GM19328 (cell line): ENCODE measurements around the gene TNFRSF1A.
"Not testable (repeated sequence)": the region's sequence is repeated elsewhere in the genome, so short reads cannot be mapped to it uniquely, and the experiment has no call there.

Experiments
- ATAC-seq: cut with Tn5 transposase; IDR thresholded peaks from one replicate; pipeline ENCODE4 v1.9.1; 2021; ENCODE audit warnings: mild to moderate bottlenecking, moderate library complexity; ENCODE audit not compliant: unreplicated experiment

Gene TNFRSF1A

DNA sequence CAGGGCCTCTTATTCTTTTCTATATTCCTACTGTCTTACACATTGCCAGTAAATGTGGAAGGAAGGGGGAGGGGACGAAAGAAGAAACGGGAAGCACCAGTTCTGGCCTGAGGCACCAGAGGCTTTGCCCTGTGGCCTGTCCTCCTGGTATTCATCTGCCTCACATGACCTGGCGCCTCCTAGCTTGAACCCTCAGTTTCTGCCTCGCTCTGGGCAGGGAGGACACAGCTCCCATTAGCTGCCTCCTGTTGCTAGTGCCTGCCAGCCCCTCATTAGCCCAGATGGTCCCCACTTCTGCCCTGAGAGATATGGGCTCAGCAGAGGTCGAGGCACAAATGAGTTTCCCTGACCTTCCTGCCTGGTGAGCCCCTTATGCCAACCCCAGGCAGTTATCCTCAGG, 34.3 kb downstream of the TNFRSF1A start:
- no peak for ATAC-seq

DNA sequence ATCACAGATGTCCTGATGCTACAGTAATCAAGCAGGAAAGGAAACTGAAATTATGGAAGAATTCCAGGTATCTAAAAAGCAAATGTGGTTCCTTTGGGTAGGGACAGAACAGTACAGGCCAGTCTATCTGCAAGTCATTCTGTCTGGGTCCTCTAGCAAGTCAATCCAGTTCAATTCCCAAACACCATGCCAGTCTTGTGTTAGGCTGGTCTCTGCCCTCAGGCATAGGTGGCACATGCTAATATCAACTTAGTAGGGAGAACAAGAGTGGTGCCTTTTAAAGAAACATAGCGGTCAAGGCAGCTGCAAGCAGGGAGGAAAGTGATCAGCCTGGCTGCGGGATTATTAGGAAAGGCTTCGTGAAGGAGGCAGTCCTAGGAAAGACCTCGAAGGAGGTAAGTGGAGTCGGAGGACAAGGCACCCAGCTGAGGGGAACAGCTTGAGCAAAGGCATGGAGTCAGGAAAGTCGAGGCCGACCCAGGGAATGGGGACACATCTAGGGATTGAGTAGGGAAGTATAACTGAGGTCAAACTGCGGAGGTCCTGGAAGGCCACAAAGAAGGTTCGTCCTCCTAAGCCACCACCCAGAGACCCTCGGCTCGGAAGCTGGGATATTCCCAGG, 35.2 kb downstream of the TNFRSF1A start:
- ATAC-seq, result no peak

DNA sequence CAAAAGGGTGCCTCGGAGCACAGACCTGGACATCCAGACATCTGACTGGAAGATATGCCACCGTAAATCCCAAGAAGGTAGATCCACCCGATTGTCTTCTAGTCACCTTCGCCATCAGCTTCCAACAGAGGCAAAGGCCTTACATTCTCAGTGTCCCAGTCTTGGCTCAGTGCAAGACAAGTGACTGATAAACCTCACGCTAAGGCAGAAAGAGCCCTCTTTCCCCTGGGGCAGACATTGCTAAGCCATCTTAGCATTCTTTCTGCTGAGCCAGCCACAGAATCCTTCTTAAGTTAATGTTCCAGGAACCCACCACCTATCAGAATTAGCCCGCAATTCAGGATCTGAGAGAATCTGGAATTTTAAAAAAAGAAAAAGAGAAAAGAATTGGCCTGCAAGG, 35.7 kb downstream of the TNFRSF1A start:
- ATAC-seq, result no peak

DNA sequence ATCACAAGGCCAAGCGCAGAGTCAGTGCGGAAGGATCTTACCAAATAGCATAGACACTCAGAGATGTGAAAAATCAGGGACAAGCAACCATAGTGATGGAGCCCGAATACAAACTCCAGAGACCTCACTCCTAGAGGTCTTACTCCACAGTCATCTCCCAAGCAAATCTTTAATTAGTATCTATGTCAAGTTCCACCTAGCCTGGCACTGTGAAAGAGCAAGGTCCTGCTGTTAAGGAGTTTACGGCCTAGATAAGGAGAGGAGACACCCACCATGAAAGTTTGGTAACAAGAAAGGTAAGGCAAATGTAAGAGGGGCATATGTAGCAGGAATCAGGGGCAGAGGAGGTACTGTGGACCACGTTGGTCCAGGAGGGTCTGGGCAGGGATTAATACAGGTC, 38.8 kb downstream of the TNFRSF1A start:
- ATAC-seq, result no peak

DNA sequence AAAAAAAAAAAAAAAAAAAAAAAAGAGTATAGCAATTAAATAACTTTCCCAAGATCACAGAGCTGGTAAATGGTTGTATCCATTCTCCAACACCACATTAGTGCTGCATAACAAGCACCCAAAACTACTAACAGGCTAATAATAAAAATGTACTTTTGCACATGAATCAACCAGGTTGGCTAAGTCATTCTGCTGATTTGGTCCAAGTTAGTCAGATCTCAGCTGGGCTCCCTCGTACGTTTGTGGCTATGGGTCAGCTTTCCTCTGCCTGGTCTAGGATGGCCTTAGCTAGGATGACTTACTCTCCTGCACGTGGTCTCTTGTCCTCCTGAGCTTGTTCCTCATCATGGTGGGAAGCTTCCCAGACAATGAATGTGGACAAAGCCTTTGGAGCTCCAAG, 39.3 kb downstream of the TNFRSF1A start:
- no peak for ATAC-seq

DNA sequence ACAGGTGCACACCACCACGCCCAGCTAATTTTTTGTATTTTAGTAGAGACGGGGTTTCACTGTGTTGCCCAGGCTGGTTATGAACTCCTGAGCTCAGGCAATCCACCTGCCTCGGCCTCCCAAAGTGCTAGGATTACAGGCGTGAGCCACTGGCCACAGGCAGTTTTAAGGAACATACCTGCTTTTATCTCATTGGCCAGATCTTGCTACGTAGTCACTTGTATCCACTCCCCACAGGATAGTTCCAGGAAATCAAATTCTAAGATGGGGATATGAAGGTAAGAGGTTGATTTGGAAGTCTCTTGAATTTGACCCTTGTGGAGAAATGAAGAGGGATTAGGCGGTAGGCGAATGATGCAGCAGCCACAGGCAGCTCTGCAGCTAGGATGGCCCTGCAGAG, 40.2 kb downstream of the TNFRSF1A start:
- no peak for ATAC-seq

DNA sequence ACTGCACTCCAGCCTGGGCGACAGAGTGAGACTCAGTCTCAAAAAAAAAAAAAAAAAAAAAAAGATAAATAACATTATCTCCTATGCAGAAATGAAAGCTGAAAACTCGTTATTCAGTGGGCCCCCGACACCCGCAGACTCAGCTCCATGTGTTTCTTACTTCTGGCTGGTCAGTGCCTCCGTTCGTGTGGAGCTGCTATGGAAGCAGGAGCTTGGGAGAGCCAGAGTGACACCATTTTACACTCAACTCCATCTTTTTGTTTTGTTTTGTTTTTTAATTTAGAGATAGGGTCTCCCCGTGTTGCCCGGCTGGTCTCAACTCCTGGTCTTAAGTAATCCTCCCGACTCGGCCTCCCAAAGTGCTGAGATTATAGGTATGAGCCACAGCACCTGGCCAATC, 44.7 kb downstream of the TNFRSF1A start:
- no peak for ATAC-seq

DNA sequence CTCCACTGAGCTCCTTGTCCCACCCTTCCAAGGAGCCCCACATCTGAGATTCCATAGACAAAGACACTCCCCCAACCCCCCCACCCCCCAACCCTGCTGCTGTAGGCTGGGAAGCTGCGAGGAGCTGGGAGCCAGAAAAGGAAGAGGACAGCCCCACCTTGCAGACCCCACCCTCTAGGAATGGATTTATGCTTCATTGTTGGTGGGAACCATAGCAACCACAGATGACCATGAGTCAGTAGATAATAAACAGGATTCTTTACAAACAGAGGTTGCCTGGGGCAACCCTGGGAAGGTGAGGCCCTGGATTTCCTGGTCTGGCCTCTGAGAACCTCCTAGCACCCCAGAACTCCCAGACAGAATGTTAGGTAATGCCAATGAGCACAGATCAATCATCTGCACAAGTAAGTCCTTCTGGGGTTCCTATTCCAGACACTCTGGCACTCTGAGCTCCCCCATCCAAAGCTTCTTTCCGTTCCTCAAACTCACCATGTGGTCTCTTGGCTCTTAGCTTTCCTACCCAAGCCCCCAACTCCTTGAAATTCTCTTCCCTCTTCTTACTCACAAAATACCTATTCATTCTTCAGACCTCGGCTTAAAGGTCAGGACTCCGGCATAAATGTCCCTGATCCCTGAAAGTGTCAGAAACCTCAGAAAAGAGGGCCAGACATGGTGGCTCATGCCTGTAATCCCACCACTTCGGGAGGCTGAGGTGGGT, 46.6 kb downstream of the TNFRSF1A start:
- ATAC-seq, result no peak

DNA sequence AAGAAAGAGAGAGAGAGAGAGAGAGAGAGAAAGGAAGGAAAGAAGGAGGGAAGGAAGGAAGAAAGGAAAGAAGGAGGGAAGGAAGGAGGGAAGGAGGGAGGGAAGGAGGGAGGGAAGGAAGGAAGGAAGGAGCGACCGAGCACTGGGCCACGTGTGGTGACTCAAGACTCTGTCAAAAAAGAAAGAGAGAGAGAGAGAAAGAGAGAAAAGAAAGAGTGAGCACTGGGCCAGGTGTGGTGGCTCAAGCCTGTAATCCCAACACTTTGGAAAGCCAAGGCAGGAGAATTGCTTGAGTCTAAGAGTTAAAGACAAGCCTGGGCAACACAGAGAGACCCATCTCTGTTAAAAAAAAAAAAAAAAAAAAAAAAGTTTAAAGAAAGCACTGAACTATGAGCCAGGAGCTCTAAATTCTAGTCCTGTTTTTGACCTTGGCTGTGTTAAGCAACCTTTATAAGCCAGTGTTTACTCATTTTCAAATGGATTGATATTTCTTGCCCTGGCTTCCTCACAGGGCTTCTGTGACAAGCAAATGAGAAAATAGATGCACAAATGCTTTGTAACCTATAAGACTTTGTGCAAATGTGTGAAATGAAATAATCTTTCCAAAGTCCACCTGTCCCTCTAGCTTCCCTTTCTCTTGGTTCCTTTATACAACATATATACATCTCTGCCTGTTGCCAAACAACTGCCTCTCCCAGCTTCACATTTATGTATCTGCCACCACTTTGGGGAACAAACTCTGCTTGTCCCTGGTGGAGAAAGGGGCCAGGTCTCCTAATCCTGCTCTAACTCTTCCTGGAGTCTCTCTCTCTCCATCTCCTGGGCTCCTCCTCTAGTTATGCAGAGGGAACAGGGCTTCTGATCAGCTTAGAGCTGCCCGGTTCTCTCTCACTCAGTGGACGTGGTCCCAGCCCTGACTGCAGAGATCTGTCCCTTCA, 47.5 kb downstream of the TNFRSF1A start:
- ATAC-seq, result no peak

DNA sequence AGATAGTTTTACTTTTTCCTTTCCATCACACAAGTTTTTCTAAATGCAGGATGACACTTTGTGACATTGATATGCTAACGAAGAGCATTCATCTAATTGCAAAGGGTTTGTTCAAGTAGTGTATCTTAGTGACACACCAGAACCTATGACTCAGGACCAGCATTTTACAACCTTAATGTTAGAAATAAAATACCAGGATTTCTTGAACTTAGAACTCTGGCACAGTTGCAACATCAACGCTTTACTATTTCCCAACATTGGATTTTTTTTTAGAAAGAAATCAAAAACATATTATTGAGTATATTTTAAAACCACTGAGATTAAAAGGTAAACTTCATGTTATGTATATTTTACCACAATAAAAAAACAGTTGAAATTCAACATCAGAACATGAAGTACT, 49.3 kb downstream of the TNFRSF1A start:
- ATAC-seq, result no peak

DNA sequence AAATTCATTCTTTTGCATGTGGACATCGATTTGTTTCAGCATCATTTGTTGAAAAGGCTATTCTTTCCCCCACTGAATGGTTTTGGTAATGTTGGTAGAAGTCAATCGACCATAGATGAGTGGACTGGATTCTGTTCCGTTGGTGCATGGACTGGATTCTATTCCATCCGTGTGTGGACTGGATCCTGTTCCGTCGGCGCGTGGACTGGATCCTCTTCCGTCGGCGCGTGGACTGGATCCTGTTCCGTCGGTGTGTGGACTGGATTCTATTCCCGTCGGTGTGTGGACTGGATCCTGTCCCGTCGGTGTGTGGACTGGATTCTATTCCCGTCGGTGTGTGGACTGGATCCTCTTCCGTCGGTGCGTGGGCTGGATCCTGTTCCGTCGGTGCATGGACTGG, 52.0 kb downstream of the TNFRSF1A start:
- not testable (repeated sequence) for ATAC-seq

DNA sequence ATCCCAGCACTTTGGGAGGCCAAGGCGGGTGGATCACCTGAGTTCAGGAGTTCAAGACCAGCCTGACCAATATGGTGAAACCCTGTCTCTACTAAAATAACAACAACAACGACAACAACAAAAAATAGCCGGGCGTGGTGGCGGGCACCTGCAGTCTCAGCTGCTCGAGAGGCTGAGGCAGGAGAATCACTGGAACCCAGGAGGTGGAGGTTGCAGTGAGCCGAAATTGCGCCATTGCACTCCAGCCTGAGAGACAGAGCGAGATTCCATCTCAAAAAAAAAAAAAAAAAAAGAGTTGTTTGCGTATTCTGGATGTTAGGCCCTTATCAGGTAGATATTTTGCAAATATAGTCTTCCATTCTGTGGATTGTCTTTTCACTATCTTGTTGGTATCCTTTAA, 52.8 kb downstream of the TNFRSF1A start:
- not testable (repeated sequence) for ATAC-seq

DNA sequence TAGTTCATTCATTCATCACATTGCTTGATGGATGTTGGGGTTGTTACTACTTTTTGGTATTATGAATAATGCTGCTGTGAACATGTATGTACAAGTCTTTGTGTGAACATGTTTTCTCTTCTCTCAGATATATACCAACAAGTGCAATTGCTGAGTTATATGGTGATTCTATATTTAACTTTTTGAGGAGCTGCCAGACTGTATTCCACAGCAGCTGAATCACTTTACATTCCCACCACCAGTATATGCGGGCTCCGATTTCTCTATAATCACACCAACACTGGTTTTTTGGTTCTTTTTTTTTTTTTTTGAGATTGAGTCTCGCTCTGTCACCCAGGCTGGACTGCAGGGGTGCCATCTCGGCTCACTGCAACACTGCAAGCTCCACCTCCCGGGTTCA, 53.6 kb downstream of the TNFRSF1A start:
- ATAC-seq, result no peak

DNA sequence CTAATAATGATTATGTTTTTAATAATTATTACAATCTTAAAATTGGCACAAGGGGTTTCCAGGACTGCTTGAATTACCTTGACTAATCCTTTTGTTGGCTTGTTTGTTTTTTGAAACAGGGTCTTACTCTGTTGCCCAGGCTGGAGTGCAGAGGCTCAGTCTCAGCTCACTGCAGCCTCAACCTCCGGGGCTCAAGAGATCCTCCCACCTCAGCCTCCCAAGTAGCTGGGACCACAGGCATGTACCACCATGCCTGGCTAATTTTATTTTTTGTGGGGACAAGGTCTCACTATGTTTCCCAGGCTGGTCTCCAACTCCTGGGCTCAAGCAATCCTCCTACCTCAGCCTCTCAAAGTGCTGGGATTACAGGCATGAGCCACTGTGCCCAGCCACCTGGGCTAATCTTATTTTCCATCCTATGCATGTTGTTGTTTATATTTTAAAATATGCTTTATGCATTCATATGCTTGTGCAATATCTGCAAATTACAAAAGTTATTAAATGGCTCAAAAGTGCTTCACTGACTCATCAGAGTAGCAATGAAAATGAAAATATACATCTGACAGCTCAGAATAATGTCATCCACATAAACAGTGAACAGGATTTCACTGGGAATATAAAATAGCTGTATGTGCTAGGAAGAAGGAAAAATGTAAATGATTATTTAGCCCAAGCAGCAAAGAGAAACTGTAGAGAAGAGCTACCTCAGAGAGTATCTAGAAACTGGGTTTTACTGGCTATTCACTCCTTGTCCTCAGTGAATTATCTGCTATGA, 56.2 kb downstream of the TNFRSF1A start:
- ATAC-seq, result no peak

DNA sequence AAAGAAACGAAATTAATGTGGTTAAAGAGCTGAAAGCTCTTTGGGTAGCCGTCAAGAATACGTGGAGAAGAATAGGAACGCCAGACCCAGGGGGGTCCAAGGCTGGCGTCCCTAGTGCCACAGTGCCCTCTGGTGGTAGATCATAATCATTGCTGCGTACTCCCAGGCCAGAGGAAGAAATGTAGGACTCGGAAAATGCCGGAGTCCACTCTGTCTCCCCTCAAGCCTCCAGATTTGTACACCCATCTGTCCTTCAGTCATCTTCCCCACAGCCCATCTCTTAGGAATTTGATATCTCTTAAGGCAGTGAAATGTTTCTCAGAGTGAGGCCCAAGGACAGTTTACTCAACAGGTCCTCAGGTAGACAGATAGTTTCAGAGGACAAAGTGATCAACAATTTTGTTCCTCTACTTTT, 56.8 kb downstream of the TNFRSF1A start:
- no peak for ATAC-seq

DNA sequence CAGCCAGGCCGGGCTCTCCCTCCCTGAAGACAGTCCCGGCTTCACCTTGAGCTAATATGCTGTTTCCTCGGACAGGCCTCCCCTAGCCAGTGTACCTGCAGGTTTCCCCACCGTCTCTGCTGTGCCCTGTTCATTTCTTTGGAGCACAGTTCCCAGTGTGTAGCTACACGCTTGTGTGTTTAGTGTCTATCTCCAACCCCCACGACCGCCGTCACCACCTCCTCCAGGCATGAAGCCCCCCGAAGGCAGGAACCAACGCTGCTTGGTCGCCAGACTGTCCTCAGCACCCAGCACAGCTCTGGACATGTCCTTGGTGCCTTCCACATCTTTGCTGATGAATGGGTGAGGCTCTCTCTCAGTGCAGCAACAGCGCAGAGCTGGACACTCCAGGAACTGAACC, 57.6 kb downstream of the TNFRSF1A start:
- no peak for ATAC-seq

DNA sequence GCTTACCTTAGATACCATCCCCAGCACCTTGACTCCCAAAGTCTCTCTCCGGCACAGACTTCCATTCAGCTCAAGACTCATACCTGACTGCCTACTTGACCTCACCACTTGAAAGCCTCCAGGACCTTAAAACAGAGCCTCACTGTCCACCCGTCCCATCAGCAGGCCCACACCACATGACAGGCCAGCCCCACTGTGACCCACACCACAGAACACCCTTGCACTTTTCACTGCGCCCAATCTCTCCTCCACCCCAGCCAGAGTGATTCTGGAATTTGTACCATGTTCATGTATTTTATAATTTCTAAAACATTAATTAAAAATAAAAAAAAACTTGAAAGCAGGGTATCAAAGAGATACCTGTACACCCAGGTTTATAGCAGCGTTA, 59.4 kb downstream of the TNFRSF1A start:
- ATAC-seq, result no peak

DNA sequence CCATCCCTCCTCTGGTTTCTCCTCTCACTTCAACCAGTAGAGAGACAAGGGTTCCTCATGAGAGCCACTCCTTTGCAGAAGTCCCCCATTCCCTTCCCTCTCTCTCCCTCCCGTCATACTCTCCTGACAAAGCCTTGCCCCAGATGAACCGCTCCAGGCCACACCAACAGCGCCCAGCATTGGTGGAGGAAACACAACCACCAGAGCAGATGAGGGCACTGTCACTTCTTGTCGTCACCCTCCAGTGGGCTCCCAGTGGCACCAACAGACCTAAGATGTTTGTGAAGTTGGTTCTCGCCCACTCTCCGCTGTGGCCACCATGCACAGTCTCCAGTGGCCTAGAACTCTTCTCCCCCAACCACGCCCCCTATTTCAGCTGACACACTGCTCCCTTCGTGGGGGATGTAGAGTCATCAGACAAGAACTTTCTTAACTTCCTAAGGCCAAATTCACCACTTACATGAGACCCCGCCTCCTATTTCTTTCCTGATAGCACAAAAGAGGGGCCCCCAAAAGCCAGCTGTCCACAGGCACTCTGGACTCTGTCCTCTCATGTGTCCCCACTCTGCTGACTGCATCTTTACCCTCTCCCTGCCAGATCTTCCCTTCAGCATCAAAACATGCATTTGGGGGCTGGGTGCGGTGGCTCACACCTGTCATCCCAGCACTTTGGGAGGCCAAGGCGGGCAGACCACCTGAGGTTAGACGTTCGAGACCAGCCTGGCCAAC, 60.6 kb downstream of the TNFRSF1A start:
- no peak for ATAC-seq

DNA sequence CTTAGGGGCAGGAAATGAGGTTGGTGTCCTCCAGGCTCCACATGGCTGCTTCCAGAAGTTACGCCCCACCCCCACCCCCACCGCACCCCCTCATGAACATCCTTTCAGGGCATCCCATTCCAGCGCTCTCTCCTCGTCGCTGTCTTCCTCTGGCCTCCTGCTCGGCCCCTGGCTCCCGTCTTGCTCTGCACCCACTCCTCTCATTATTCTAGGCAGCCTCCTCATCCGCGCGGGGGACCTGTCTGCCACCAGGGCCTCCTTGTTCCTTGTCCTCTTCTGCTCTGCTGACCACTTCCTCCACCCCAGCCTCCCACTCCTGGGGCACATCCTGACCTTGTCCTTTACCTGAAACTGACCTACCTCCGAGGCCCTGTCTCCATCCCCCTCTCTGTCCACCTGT, 61.2 kb downstream of the TNFRSF1A start:
- ATAC-seq, result no peak

DNA sequence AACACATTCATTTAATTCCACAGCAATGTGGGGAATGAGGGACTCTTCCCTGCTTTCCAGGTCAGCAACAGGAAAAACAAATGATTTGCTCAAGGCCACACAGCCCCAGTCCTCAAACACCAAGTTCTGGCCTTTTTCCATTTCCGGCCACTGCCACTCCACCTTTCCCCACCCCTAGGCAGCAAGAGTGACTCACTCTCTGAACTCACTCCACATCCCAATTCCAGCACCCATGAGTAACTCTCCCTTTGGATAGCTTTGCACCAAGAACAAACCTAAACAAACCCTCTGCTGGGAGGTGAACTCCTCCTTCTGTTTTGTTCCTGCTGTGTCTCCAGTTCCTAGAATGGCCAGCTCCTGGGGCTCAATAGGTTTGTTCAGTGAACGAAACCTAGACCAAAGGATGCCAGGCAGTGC, 61.8 kb downstream of the TNFRSF1A start:
- ATAC-seq, result no peak
